H1 (cell line): ENCODE measurements around the gene EVC2. TPM values are rescaled to one million over a fixed set of nuclear protein-coding genes. Genes with fewer than 3 reads are reported as not detected.

ENCODE experiments used
- CTCF ChIA-PET: fragments of 300-600 bp; sonication (Branson Sonifier 250); formaldehyde crosslinking; loops from one replicate; lab custom pipeline; 2021; ENCODE audit not compliant: partially characterized antibody; lab: Charles Lee
- POLR2A ChIA-PET: fragments of 300-600 bp; sonication (Branson Sonifier 250); formaldehyde crosslinking; loops from one replicate; lab custom pipeline; 2021; ENCODE audit warnings: inconsistent platforms; ENCODE audit not compliant: partially characterized antibody; lab: Charles Lee
- DNase-seq, 2 experiments: peaks; one replicate each; pipeline versions ENCODE4 v3.0.0 to v3.0.0-alpha.2; 2010 to 2022; ENCODE audit warnings: low spot score in 2 of 2, low read depth in 1 of 2, mixed read lengths in 1 of 2
- FAIRE-seq: peaks from 2 replicates; lab custom pipeline; 2011; peaks lifted over from hg19 to GRCh38; lab: Jason Lieb, UNC
- H2AFZ ChIP-seq: 2 replicates; pipeline ENCODE4 v1.8.1; 2012; ENCODE audit warnings: low read length, inconsistent platforms
- H2AK5ac ChIP-seq: 2 replicates; pipeline ENCODE4 v1.6.1; 2013; ENCODE audit warnings: low read depth, low read length
- H2BK120ac ChIP-seq: replicated peaks from 2 replicates; pipeline ENCODE3; 2013; ENCODE audit warnings: low read depth, low read length, inconsistent platforms
- H2BK12ac ChIP-seq: 2 replicates; pipeline ENCODE4 v1.6.1; 2013; ENCODE audit warnings: low read depth, low read length
- H2BK15ac ChIP-seq: 2 replicates; pipeline ENCODE4 v1.6.1; 2013; ENCODE audit warnings: low read length
- H2BK20ac ChIP-seq: 2 replicates; pipeline ENCODE4 v1.6.1; 2013; ENCODE audit warnings: low read length
- H2BK5ac ChIP-seq: 2 replicates; pipeline ENCODE4 v1.6.1; 2013; ENCODE audit warnings: low read depth, low read length
- H3K14ac ChIP-seq: 2 replicates; pipeline ENCODE4 v1.6.1; 2013; ENCODE audit warnings: inconsistent platforms; ENCODE audit not compliant: insufficient read length
- H3K18ac ChIP-seq: 2 replicates; pipeline ENCODE4 v1.6.1; 2013; ENCODE audit warnings: low read length; ENCODE audit errors: extremely low read depth
- H3K23ac ChIP-seq: 2 replicates; pipeline ENCODE4 v1.6.1; 2013; ENCODE audit warnings: inconsistent platforms; ENCODE audit not compliant: insufficient read length
- H3K23me2 ChIP-seq: 2 replicates; pipeline ENCODE4 v1.6.1; 2013; ENCODE audit warnings: low read depth, low read length
- H3K27ac ChIP-seq: 2 replicates; pipeline ENCODE4 v1.6.1; 2011; ENCODE audit warnings: low read depth, low read length, inconsistent platforms
- H3K27me3 ChIP-seq, 4 experiments: replicated peaks in 1 of 4; 1 replicate in 1 of 4; 2 replicates in 3 of 4; pipeline versions ENCODE4 v1.6.1 to v1.8.1; 2011 to 2013; ENCODE audit warnings: low read length in 3 of 4, mild to moderate bottlenecking in 3 of 4, inconsistent platforms in 2 of 4, mixed read lengths in 2 of 4, moderate library complexity in 1 of 4; ENCODE audit not compliant: control insufficient read depth in 3 of 4, insufficient read depth in 3 of 4; ENCODE audit errors: extremely low read depth in 1 of 4
- H3K36me3 ChIP-seq, 4 experiments: 2 replicates each; pipeline versions ENCODE4 v1.6.1 to v1.8.1; 2011 to 2013; ENCODE audit warnings: mild to moderate bottlenecking in 4 of 4, low read length in 3 of 4, moderate library complexity in 2 of 4, control low read depth in 1 of 4, inconsistent platforms in 1 of 4; ENCODE audit not compliant: insufficient read depth in 4 of 4, control insufficient read depth in 2 of 4
- H3K4ac ChIP-seq: replicated peaks from 2 replicates; pipeline ENCODE3; 2013; ENCODE audit warnings: low read length, low read depth, mixed read lengths, inconsistent platforms; ENCODE audit not compliant: insufficient read length
- H3K4me1 ChIP-seq, 4 experiments: replicated peaks in 1 of 4; 1 replicate in 1 of 4; 2 replicates in 3 of 4; pipeline versions ENCODE4 v1.6.1 to v1.8.1; 2011 to 2013; ENCODE audit warnings: low read length in 3 of 4, inconsistent platforms in 2 of 4, mixed read lengths in 1 of 4; ENCODE audit not compliant: insufficient read depth in 4 of 4, control insufficient read depth in 3 of 4
- H3K4me2 ChIP-seq, 2 experiments: 2 replicates each; pipeline versions ENCODE4 v1.6.1 to v1.8.1; 2011 to 2013; ENCODE audit warnings: low read depth in 2 of 2, low read length in 2 of 2, control low read depth in 1 of 2, inconsistent platforms in 1 of 2, mild to moderate bottlenecking in 1 of 2; ENCODE audit not compliant: insufficient read depth in 1 of 2
- H3K4me3 ChIP-seq, 4 experiments: fragments of 200-600, 300-600 bp in 1 of 4; sonication (generic), shearing (Covaris generic), sonication (Bioruptor Twin) in 1 of 4; 2 replicates each; pipeline versions ENCODE4 v1.5.1 to v1.8.1; 2011 to 2016; ENCODE audit warnings: low read length in 4 of 4, low read depth in 3 of 4, control low read depth in 2 of 4, inconsistent platforms in 2 of 4, mild to moderate bottlenecking in 2 of 4, mixed read lengths in 1 of 4, moderate library complexity in 1 of 4; ENCODE audit not compliant: insufficient read depth in 2 of 4; ENCODE audit errors: extremely low read depth in 1 of 4
- H3K56ac ChIP-seq: replicated peaks from 2 replicates; pipeline ENCODE3; 2013; ENCODE audit warnings: low read depth, mild to moderate bottlenecking, mixed read lengths, low read length, inconsistent platforms; ENCODE audit not compliant: insufficient read length
- H3K79me1 ChIP-seq: 2 replicates; pipeline ENCODE4 v1.6.1; 2013; ENCODE audit warnings: low read depth, low read length, control low read depth
- H3K79me2 ChIP-seq, 2 experiments: 2 replicates each; pipeline versions ENCODE4 v1.6.1 to v1.8.1; 2012 to 2013; ENCODE audit warnings: low read length in 2 of 2, mild to moderate bottlenecking in 2 of 2, inconsistent platforms in 1 of 2; ENCODE audit not compliant: insufficient read depth in 2 of 2, control insufficient read depth in 1 of 2
- H3K9ac ChIP-seq, 4 experiments: replicated peaks in 1 of 4; 1 replicate in 1 of 4; 2 replicates in 3 of 4; pipeline versions ENCODE4 v1.6.1 to v1.8.1; 2011 to 2013; ENCODE audit warnings: low read depth in 3 of 4, low read length in 3 of 4, control low read depth in 2 of 4, mild to moderate bottlenecking in 2 of 4, moderate library complexity in 2 of 4, inconsistent platforms in 1 of 4; ENCODE audit errors: extremely low read depth in 1 of 4
- H3K9me3 ChIP-seq, 2 experiments: 2 replicates each; pipeline versions ENCODE4 v1.6.1 to v1.8.1; 2012 to 2013; ENCODE audit warnings: mild to moderate bottlenecking in 2 of 2, moderate library complexity in 2 of 2, control low read depth in 1 of 2, inconsistent platforms in 1 of 2, low read depth in 1 of 2, low read length in 1 of 2, mixed read lengths in 1 of 2; ENCODE audit not compliant: insufficient read depth in 2 of 2
- H4K20me1 ChIP-seq, 2 experiments: replicated peaks in 1 of 2; 2 replicates each; pipeline versions ENCODE3 to v1.8.1; 2011 to 2013; ENCODE audit warnings: inconsistent platforms in 2 of 2, low read length in 2 of 2, mild to moderate bottlenecking in 1 of 2; ENCODE audit not compliant: insufficient read depth in 2 of 2, control insufficient read depth in 1 of 2
- H4K5ac ChIP-seq: 2 replicates; pipeline ENCODE4 v1.6.1; 2013; ENCODE audit warnings: low read length, low read depth, mixed read lengths, inconsistent platforms; ENCODE audit not compliant: insufficient read length
- H4K8ac ChIP-seq: 2 replicates; pipeline ENCODE4 v1.8.0; 2013; ENCODE audit warnings: mild to moderate bottlenecking, moderate library complexity, low read length, inconsistent platforms; ENCODE audit not compliant: insufficient read depth; ENCODE audit errors: extremely low read depth
- H4K91ac ChIP-seq: replicated peaks from 2 replicates; pipeline ENCODE3; 2013; ENCODE audit warnings: low read length, mixed read lengths, inconsistent platforms; ENCODE audit not compliant: insufficient read length
- BCL11A ChIP-seq, 2 experiments: IDR thresholded peaks; one replicate each; pipeline ENCODE4 v1.6.1; 2011; ENCODE audit warnings: low read depth in 2 of 2, low read length in 2 of 2, mild to moderate bottlenecking in 2 of 2
- WGBS, 2 experiments: shearing (Covaris generic) in 1 of 2; methylation state at CpG; one replicate each; pipeline versions ENCODE4 v1.1.6 to v1.1.7; 2013 to 2015; ENCODE audit warnings: low lambda C conversion rate in 2 of 2, mixed read lengths in 2 of 2, inconsistent platforms in 1 of 2, low coverage in 1 of 2, missing lambda C conversion rate in 1 of 2; ENCODE audit not compliant: insufficient replicate concordance in 2 of 2, insufficient coverage in 1 of 2, insufficient read length in 1 of 2; ENCODE audit errors: extremely low coverage in 1 of 2, missing lambda C conversion rate in 1 of 2; 5-methylcytosine and 5-hydroxymethylcytosine counted together
- polyA plus RNA-seq, 7 experiments: library from polyadenylated mRNA; depleted of rRNA in 3 of 7; stranded (reverse) in 5 of 7; unstranded in 2 of 7; fragments of >200 nt in 5 of 7; fragments of 200-250 nt in 2 of 7; gene quantifications; 1 replicate in 5 of 7; 2 replicates in 1 of 7; 4 replicates in 1 of 7; pipeline versions ENCODE4 v1.2.1 to v1.2.3, GENCODE V29; 2011 to 2013; ENCODE audit warnings: missing spikeins in 2 of 7, mixed read lengths in 2 of 7
- total RNA-seq: library from RNA; stranded (reverse); fragmentation: NEBNext Ultra II Directional; extraction: Animal tissue kit (Norgen Biotek cat#: 25700); gene quantifications from 2 replicates; pipeline ENCODE4 v1.2.1, GENCODE V29; 2021

The EVC2 gene
- total and polyA plus RNA-seq, 2 of the 8 experiments (the other 6 are each of a cell fraction or from before 2014, with no cell fraction given) = 0.73 to 5.9 TPM

DNA sequence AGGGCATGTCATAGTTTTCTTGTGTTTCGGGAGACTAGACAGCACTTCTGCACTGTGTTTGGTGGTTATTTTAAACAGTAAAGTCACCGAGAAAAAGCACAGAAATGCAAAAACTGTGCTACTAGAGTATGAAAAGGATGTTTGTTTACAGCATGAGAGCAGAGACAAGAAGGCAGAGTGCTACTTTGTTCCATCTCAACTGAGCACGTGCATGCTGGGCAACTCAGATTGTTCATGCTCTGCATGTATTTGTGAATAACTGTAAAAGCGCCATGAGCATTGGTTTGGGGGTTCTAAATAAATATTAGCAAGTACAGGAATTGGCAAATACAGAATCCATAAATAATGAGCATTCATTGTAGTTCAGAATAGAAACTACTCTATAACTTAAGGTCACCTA is 10.1 kb upstream of the EVC2 start:
- Histone ChIP-seq H2AFZ (no peak overlapping the region), H3K4me2 (no peak overlapping the region), H4K8ac (no peak overlapping the region), H3K23ac (no peak overlapping the region), H3K4me3 (no peak overlapping the region), H2BK120ac (no peak overlapping the region), H2BK5ac (no peak overlapping the region), H3K79me2 (no peaks in the 10 kb centered on the region), H3K9me3 (peaks cover 3 to 6% of the 10 kb centered on the region in 2 experiments; a peak in 2 of 4 replicates), H3K4me1 (peaks cover 0 to 2% (median 0%) of the 10 kb centered on the region in 4 experiments; a peak in 2 of 7 replicates), H3K27me3 (no peaks in the 10 kb centered on the region), H2BK15ac (no peak overlapping the region), H3K4ac (no peak overlapping the region), H3K56ac (no peak overlapping the region), H2AK5ac (no peak overlapping the region), H3K27ac (no peak overlapping the region), H3K79me1 (no peaks in the 10 kb centered on the region), H3K18ac (no peak overlapping the region), H2BK20ac (no peak overlapping the region), H4K20me1 (peaks cover 0 to 2% of the 10 kb centered on the region in 2 experiments), H2BK12ac (no peak overlapping the region), H3K36me3 (peaks cover 0 to 7% (median under 1%) of the 10 kb centered on the region in 4 experiments; a peak in 2 of 8 replicates), H3K23me2 (no peaks in the 10 kb centered on the region), H4K5ac (no peak overlapping the region), H3K9ac (no peak overlapping the region), H3K14ac (no peak overlapping the region), H4K91ac (no peak overlapping the region)
- no peak for TF ChIP-seq BCL11A (IDR thresholded peaks at IDR 0.05; ENCODE audit: low read depth in 2 of 2, low read length in 2 of 2)
- WGBS, 2 experiments = 80% methylated on average over 4 of the region's 4 CpGs; no CpG with 5 or more reads in 1 of the 2 experiments
- ChIA-PET CTCF (interaction anchor here (1.2 kb wide), 1 partner anchor 19 kb away, joined by 4 read pairs; no protein-coding TSS in a partner anchor), POLR2A (no interaction called here)
- FAIRE-seq = no peak
- no peak for DNase-seq
